Gastroesophageal sphincter (tissue), 4 donors: ENCODE results near the gene SORCS3. TPM values are rescaled to one million over a fixed set of nuclear protein-coding genes. Genes with fewer than 3 reads are reported as not detected.

Source experiments
- ATAC-seq: fragments of 150-250 bp; one replicate; pipeline ENCODE4 v1.9.1; 2016; ENCODE audit warnings: mild to moderate bottlenecking, moderate library complexity
- H3K27ac ChIP-seq, 4 donors: fragments of 200-600 bp; sonication (generic) in 3 of 4; 1 replicate in 3 of 4; 2 replicates in 1 of 4; pipeline ENCODE4 v1.5.1; 2016 to 2019
- H3K27me3 ChIP-seq: fragments of 200-600 bp; sonication (generic); one replicate; pipeline ENCODE4 v1.5.1; 2019
- H3K36me3 ChIP-seq, 2 donors: fragments of 200-600 bp; sonication (generic); one replicate each; pipeline ENCODE4 v1.5.1; 2019; ENCODE audit warnings: control low read depth in 1 of 2
- H3K4me1 ChIP-seq, 3 donors: fragments of 200-600 bp; sonication (generic); 1 replicate in 2 of 3; 2 replicates in 1 of 3; pipeline ENCODE4 v1.5.1; 2016 to 2019; ENCODE audit warnings: control low read depth in 2 of 3
- H3K4me3 ChIP-seq, 2 donors: fragments of 200-600 bp; sonication (generic); one replicate each; pipeline ENCODE4 v1.5.1; 2019; ENCODE audit warnings: mild to moderate bottlenecking in 1 of 2, moderate library complexity in 1 of 2
- H3K9me3 ChIP-seq, 3 donors: fragments of 200-600 bp; sonication (generic); one replicate each; pipeline ENCODE4 v1.5.1; 2017 to 2019; ENCODE audit warnings: control low read depth in 2 of 3
- EP300 ChIP-seq: sonication (generic); formaldehyde crosslinking; IDR thresholded peaks from one replicate; pipeline ENCODE4 v1.6.1; 2017; ENCODE audit warnings: antibody characterized with exemption, mild to moderate bottlenecking
- POLR2A ChIP-seq, 2 donors: fragments of 450-650 bp; IDR thresholded peaks; one replicate each; pipeline ENCODE4 v1.6.1; 2017; ENCODE audit warnings: antibody characterized with exemption in 2 of 2, mild to moderate bottlenecking in 2 of 2, moderate library complexity in 1 of 2
- POLR2AphosphoS5 ChIP-seq: sonication (generic); formaldehyde crosslinking; IDR thresholded peaks from one replicate; pipeline ENCODE4 v1.6.1; 2017; ENCODE audit warnings: antibody characterized with exemption
- WGBS, 2 donors: methylation state at CpG; one replicate each; pipeline ENCODE4 v1.1.5; 2018; ENCODE audit warnings: low coverage in 1 of 2; 5-methylcytosine and 5-hydroxymethylcytosine counted together
- total RNA-seq, 4 donors: library from RNA; depleted of rRNA; stranded (reverse); fragments of >200 nt; gene quantifications; one replicate each; pipeline ENCODE4 v1.1.0, GENCODE V29; 2016
- TF ChIP-seq, protein P1 (sequence below), 4 experiments: fragments of 200-600 bp in 2 of 4; fragments of 450-650 bp in 2 of 4; sonication (generic) in 1 of 4; IDR thresholded peaks; one replicate each; pipeline ENCODE4 v1.5.1; 2017 to 2019; ENCODE audit warnings: antibody characterized with exemption in 4 of 4, mild to moderate bottlenecking in 2 of 4, moderate library complexity in 2 of 4

SORCS3 gene
- total RNA-seq, 4 donors from 2014 or later: 0.31 to 1.3 (median 0.69) TPM; not detected in 1

DNA sequence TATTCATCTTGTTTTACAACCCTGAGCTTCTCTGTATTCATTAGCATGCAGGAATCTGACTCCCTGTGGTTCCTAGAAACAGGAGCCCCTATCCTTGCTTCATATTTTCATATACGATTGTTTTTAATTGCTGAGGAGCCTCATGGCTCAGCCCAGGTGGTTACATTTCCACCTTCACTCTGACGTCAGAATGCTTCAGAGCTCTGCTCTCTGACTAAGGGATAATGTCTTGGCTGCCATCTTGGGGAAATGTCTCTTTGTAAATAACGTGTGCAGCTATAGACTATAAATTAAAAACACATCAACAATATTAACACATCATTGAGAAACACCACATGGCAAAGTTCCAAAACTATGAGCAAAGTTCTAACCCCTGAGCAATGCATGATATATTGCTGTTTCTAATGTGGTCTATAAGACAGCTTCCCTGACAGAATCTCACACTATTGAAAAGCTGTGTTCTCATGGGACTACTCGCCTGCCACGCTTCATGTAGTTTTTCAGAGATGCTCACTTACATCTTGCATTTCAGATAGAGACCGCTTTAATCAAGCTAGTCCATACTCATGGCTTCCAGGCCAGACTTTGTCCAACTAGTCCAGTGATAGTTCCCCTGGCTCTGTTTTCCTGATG is 227.0 kb downstream of the SORCS3 start:
- TF ChIP-seq POLR2AphosphoS5: no peak
- TF ChIP-seq, protein P1, sequence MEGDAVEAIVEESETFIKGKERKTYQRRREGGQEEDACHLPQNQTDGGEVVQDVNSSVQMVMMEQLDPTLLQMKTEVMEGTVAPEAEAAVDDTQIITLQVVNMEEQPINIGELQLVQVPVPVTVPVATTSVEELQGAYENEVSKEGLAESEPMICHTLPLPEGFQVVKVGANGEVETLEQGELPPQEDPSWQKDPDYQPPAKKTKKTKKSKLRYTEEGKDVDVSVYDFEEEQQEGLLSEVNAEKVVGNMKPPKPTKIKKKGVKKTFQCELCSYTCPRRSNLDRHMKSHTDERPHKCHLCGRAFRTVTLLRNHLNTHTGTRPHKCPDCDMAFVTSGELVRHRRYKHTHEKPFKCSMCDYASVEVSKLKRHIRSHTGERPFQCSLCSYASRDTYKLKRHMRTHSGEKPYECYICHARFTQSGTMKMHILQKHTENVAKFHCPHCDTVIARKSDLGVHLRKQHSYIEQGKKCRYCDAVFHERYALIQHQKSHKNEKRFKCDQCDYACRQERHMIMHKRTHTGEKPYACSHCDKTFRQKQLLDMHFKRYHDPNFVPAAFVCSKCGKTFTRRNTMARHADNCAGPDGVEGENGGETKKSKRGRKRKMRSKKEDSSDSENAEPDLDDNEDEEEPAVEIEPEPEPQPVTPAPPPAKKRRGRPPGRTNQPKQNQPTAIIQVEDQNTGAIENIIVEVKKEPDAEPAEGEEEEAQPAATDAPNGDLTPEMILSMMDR (IDR thresholded peaks at IDR 0.05): no peak
- TF ChIP-seq EP300: no peak
- TF ChIP-seq POLR2A (IDR thresholded peaks at IDR 0.05): no peak
- Histone ChIP-seq H3K4me3 (no peak overlapping the region), H3K27ac (no peak overlapping the region), H3K27me3 (no peaks in the 10 kb centered on the region), H3K9me3 (no peaks in the 10 kb centered on the region), H3K4me1 (no peaks in the 10 kb centered on the region), H3K36me3 (no peaks in the 10 kb centered on the region)
- WGBS, 2 donors: 76 to 82% methylated on average over 5 to 6 of the region's 6 CpGs
- ATAC-seq: no peak

DNA sequence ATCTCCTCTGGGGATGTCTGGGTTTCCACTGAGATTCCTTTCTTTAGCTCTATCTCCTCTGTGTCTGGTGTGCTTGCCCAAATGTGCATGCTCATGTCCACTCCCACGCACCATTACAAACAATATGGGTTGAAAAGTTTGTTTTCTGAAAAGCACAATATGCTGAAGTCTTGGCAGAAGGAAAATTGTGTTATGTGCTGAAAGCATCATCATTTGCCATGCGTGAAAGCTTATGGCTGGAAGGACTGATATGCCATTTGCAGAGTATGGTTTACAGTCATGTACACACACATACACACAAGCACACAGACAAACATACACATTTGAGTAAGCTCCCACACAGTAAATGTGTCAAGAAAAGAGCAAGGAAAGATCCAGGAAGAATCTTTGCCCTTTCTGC is 231.6 kb downstream of the SORCS3 start:
- TF ChIP-seq EP300 (no peak), POLR2A (IDR thresholded peaks at IDR 0.05) (no peak), POLR2AphosphoS5 (no peak)
- TF ChIP-seq, protein P1 (IDR thresholded peaks at IDR 0.05): no peak
- no peaks in the 10 kb centered on the region for H3K4me1 ChIP-seq
- 72 to 100% methylated on average over 1 to 2 of the region's 2 CpGs for WGBS, 2 donors
- H3K9me3 ChIP-seq: no peaks in the 10 kb centered on the region
- H3K4me3 ChIP-seq: no peak overlapping the region
- H3K27me3 ChIP-seq: no peaks in the 10 kb centered on the region
- no peaks in the 10 kb centered on the region for H3K36me3 ChIP-seq
- ATAC-seq: no peak
- no peak overlapping the region for H3K27ac ChIP-seq

DNA sequence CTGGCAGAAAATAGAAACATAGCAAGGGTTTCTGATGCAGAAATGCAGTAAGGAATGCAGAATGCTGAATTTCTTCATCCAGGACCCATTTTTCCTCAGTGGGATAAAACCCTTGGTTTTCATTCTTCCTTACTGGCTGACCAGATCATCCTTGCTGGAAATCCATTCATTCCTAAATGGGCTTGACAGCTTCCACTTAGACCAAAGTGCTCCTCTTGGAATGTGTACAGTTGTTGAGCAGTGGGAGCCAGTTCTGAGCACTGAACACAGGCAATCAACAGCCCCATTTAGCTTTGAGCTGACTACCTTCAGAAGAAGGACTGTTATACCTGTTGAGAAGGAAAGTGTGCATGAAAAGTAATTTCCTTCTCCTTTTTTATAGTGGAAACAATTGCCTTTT is 232.1 kb downstream of the SORCS3 start:
- ATAC-seq: no peak
- H3K4me3 ChIP-seq: no peak overlapping the region
- H3K4me1 ChIP-seq: no peaks in the 10 kb centered on the region
- TF ChIP-seq, protein P1 (IDR thresholded peaks at IDR 0.05): no peak
- TF ChIP-seq POLR2A (IDR thresholded peaks at IDR 0.05) (no peak), POLR2AphosphoS5 (no peak), EP300 (no peak)
- H3K36me3 ChIP-seq: no peaks in the 10 kb centered on the region
- no peaks in the 10 kb centered on the region for H3K27me3 ChIP-seq
- H3K9me3 ChIP-seq: no peaks in the 10 kb centered on the region
- no peak overlapping the region for H3K27ac ChIP-seq

DNA sequence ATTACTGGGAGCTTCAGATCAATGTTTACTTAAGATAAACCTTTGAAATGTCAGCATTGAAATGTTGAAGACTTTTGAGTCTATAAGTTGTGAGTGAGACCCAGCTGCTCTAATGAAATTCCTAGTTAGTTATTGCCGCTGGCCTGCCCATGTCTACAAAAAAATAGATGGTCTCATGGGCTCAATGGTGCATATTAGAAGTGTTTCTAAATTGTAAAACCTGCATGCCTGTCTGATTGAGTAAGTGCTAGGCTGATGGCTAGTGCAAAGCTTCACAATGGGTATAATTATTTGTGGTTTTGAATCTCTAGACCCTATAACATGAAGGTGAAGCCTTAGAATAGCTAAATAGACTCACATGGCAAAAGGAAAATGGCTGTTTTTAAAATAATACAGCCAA is 234.5 kb downstream of the SORCS3 start:
- no peak for ATAC-seq
- Histone ChIP-seq H3K27ac (no peak overlapping the region), H3K36me3 (no peaks in the 10 kb centered on the region), H3K27me3 (no peaks in the 10 kb centered on the region), H3K4me3 (no peak overlapping the region), H3K9me3 (no peaks in the 10 kb centered on the region), H3K4me1 (no peaks in the 10 kb centered on the region)
- TF ChIP-seq POLR2AphosphoS5: no peak
- no peak for TF ChIP-seq EP300
- TF ChIP-seq, protein P1 (IDR thresholded peaks at IDR 0.05): no peak
- no peak for TF ChIP-seq POLR2A (IDR thresholded peaks at IDR 0.05)
- WGBS, 2 donors: 78 to 93% methylated on average over 1 of the region's 1 CpG

DNA sequence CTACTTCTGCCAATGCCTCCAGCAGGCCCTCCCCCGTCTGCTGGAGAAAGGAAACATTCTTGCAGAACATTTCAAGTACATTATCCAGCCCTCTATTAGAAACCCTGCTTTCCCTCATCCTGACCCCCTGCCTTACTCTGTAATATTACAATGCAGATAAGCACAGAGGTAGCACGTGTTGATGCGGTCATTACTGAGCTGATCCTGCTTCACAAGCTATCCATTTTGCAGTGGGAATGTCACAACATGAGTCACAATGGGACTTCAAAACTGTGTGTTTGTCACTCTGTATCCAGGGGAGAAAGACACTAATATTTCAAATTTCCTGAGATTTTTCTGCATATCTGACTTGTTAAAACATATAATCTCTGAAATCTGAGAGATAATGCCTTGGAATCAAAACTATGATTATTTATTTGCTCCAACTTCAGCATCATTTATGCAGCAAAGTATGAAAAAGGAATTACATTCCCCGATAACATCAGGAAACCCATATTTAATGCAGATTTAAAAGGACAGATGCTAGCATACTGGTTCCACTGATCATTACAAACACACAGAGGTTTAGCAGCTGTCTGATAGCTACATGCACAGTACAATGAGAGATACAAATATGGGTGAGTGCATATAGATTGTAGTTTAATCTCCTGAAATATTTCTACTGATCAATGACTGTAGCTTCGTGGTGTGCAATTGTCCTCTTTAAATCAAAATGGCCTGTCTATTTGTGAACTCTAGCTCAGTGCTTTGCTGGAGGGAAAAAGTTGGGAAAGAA is 239.7 kb downstream of the SORCS3 start:
- Histone ChIP-seq H3K36me3 (no peaks in the 10 kb centered on the region), H3K27me3 (no peaks in the 10 kb centered on the region), H3K27ac (no peak overlapping the region), H3K9me3 (no peaks in the 10 kb centered on the region), H3K4me1 (no peaks in the 10 kb centered on the region), H3K4me3 (no peak overlapping the region)
- WGBS, 2 donors: 54 to 58% methylated on average over 4 to 5 of the region's 5 CpGs
- no peak for ATAC-seq
- TF ChIP-seq, protein P1 (IDR thresholded peaks at IDR 0.05): no peak
- TF ChIP-seq EP300: no peak
- TF ChIP-seq POLR2AphosphoS5: no peak
- TF ChIP-seq POLR2A (IDR thresholded peaks at IDR 0.05): no peak
